Stromal cell of bone marrow (primary cell): ENCODE measurements around the gene SYTL2.

Experiments used
- DNase-seq: peaks from one replicate; pipeline ENCODE4 v3.0.0-alpha.2; 2012; ENCODE audit warnings: low read depth

The SYTL2 gene

GRCh38 chr11:85652786-85653447 is 158.0 kb downstream of the SYTL2 start:
- DNase-seq: no peak

DNA sequence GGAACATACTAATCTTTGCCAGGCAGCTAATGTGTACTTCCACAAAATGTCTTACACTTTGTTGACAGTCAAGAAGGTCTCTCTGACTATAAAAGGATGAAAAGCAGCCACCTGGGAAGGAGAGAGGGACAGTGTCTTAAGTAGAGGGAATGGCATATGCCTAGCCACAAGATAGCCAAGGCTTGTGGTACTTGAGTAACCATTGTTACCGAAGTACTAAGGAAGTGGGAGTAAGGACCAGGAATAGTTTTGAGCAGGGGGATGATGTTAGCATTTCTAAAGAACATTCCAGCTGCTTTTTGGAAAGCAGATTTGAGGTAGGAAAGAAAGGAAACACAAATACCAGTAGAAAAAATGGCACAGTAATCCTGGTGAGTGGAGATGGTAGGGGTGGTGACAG is 159.8 kb downstream of the SYTL2 start:
- no peak for DNase-seq

- peak; percentile 57 for DNase-seq
Measured at GRCh38 chr11:85647604-85648299, 163.2 kb downstream of the SYTL2 start, which contains the start of gene TMEM126A. TMEM126A (plus strand) TSS chr11:85647967; CDS start chr11:85650256, 2,289 bp downstream.

DNA sequence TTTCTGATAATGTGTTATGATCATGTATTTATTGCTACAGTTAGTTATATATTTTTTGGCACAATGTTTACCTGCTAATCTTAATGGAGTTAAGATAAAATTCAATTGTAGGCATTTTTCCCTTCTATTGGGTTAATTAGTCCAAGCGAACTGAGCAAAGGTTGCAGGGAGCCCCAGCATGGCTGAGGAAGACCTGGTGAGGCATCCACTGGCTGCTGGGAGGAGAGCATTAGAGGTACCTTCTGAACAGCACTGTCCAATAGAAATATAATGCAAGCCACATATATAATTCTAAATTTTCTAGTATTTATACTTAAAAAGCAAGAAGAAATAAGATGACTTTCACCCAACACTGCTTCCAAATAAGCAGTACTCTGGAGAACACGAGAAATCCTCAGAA is 163.9 kb downstream of the SYTL2 start:
- no peak for DNase-seq
